ENCODE results near the gene TCERG1L. TPM values are rescaled to one million over a fixed set of nuclear protein-coding genes. Genes with fewer than 3 reads are reported as not detected.

The TCERG1L gene
- total and polyA plus RNA-seq, 4 donors = 1.9 to 23.5 (median 14.9) TPM

GRCh38 chr10:131148270-131148669 is 163.3 kb downstream of the TCERG1L start:
- DNase-seq (ENCODE audit: low read depth in 4 of 6, low spot score in 6 of 6) = no peak
- WGBS (ENCODE audit: insufficient coverage) = 100% methylated on average over 1 of the region's 3 CpGs
- no peak overlapping the region for H3K27ac ChIP-seq (ENCODE audit: low read depth, low read length)
- H3K36me3 ChIP-seq (ENCODE audit: control insufficient read depth, insufficient read depth, low read length) = peaks cover 7% of the 10 kb centered on the region
- H3K4me3 ChIP-seq (ENCODE audit: low read depth, low read length) = no peak overlapping the region
- H3K9me3 ChIP-seq (ENCODE audit: control insufficient read depth, insufficient read depth, low read length) = peaks cover 3% of the 10 kb centered on the region
- peaks cover 30% of the 10 kb centered on the region for H3K4me1 ChIP-seq (ENCODE audit: control insufficient read depth, insufficient read depth, low read length)
- no peaks in the 10 kb centered on the region for H3K27me3 ChIP-seq (ENCODE audit: control insufficient read depth, insufficient read depth, low read length)

- peaks cover 36% of the 10 kb centered on the region for H3K4me1 ChIP-seq (ENCODE audit: control insufficient read depth, insufficient read depth, low read length)
- H3K36me3 ChIP-seq (ENCODE audit: control insufficient read depth, insufficient read depth, low read length) = peaks cover 8% of the 10 kb centered on the region
- DNase-seq (ENCODE audit: low read depth in 4 of 6, low spot score in 6 of 6) = no peak
- H3K27ac ChIP-seq (ENCODE audit: low read depth, low read length) = no peak overlapping the region
- peaks cover 3% of the 10 kb centered on the region for H3K9me3 ChIP-seq (ENCODE audit: control insufficient read depth, insufficient read depth, low read length)
- H3K4me3 ChIP-seq (ENCODE audit: low read depth, low read length) = no peak overlapping the region
- H3K27me3 ChIP-seq (ENCODE audit: control insufficient read depth, insufficient read depth, low read length) = no peaks in the 10 kb centered on the region
- WGBS (ENCODE audit: insufficient coverage) = 80% methylated on average over 25 of the region's 27 CpGs
These were observed 164.1 kb downstream of the TCERG1L start for GRCh38 chr10:131147301-131147975.

- H3K4me3 ChIP-seq (ENCODE audit: low read depth, low read length) = no peak overlapping the region
- DNase-seq (ENCODE audit: low read depth in 4 of 6, low spot score in 6 of 6) = peak in 1 of 6 donors; percentile 75
- H3K27me3 ChIP-seq (ENCODE audit: control insufficient read depth, insufficient read depth, low read length) = no peaks in the 10 kb centered on the region
- H3K36me3 ChIP-seq (ENCODE audit: control insufficient read depth, insufficient read depth, low read length) = peaks cover 8% of the 10 kb centered on the region
- H3K27ac ChIP-seq (ENCODE audit: low read depth, low read length) = no peak overlapping the region
- 55% methylated on average over 6 of the region's 9 CpGs for WGBS (ENCODE audit: insufficient coverage)
- H3K4me1 ChIP-seq (ENCODE audit: control insufficient read depth, insufficient read depth, low read length) = peaks cover 36% of the 10 kb centered on the region
- peaks cover 1% of the 10 kb centered on the region for H3K9me3 ChIP-seq (ENCODE audit: control insufficient read depth, insufficient read depth, low read length)
These were observed 164.7 kb downstream of the TCERG1L start for GRCh38 chr10:131146790-131147189.

- no peak overlapping the region for H3K27ac ChIP-seq (ENCODE audit: low read depth, low read length)
- WGBS (ENCODE audit: insufficient coverage) = 60% methylated on average over 1 of the region's 6 CpGs
- peak in 2 of 6 donors; percentile 46 to 74 for DNase-seq (ENCODE audit: low read depth in 4 of 6, low spot score in 6 of 6)
These were observed 165.8 kb downstream of the TCERG1L start for GRCh38 chr10:131145756-131146155.

GRCh38 chr10:131144711-131145375 is 166.7 kb downstream of the TCERG1L start:
- H3K36me3 ChIP-seq (ENCODE audit: control insufficient read depth, insufficient read depth, low read length) = peaks cover 20% of the 10 kb centered on the region
- DNase-seq (ENCODE audit: low read depth in 4 of 6, low spot score in 6 of 6) = no peak
- no peak overlapping the region for H3K27ac ChIP-seq (ENCODE audit: low read depth, low read length)

More at GRCh38 chr10:131145756-131146155, 165.8 kb downstream of the TCERG1L start:
- Histone ChIP-seq H3K4me3 (ENCODE audit: low read depth, low read length) (no peak overlapping the region), H3K36me3 (ENCODE audit: control insufficient read depth, insufficient read depth, low read length) (peaks cover 12% of the 10 kb centered on the region), H3K9me3 (ENCODE audit: control insufficient read depth, insufficient read depth, low read length) (no peaks in the 10 kb centered on the region), H3K4me1 (ENCODE audit: control insufficient read depth, insufficient read depth, low read length) (peaks cover 36% of the 10 kb centered on the region), H3K27me3 (ENCODE audit: control insufficient read depth, insufficient read depth, low read length) (no peaks in the 10 kb centered on the region)

GRCh38 chr10:131144196-131144595 is 167.3 kb downstream of the TCERG1L start:
- WGBS (ENCODE audit: insufficient coverage) = 20% methylated on average over 10 of the region's 13 CpGs
- peak in 1 of 6 donors; percentile 67 for DNase-seq (ENCODE audit: low read depth in 4 of 6, low spot score in 6 of 6)
- H3K9me3 ChIP-seq (ENCODE audit: control insufficient read depth, insufficient read depth, low read length) = no peaks in the 10 kb centered on the region
- peaks cover 22% of the 10 kb centered on the region for H3K36me3 ChIP-seq (ENCODE audit: control insufficient read depth, insufficient read depth, low read length)
- no peak overlapping the region for H3K27ac ChIP-seq (ENCODE audit: low read depth, low read length)
- no peaks in the 10 kb centered on the region for H3K27me3 ChIP-seq (ENCODE audit: control insufficient read depth, insufficient read depth, low read length)
- no peak overlapping the region for H3K4me3 ChIP-seq (ENCODE audit: low read depth, low read length)
- H3K4me1 ChIP-seq (ENCODE audit: control insufficient read depth, insufficient read depth, low read length) = peaks cover 36% of the 10 kb centered on the region

More at GRCh38 chr10:131144711-131145375, 166.7 kb downstream of the TCERG1L start:
- no peak overlapping the region for H3K4me3 ChIP-seq (ENCODE audit: low read depth, low read length)
- H3K4me1 ChIP-seq (ENCODE audit: control insufficient read depth, insufficient read depth, low read length) = peaks cover 36% of the 10 kb centered on the region
- WGBS (ENCODE audit: insufficient coverage) = 78% methylated on average over 7 of the region's 9 CpGs
- no peaks in the 10 kb centered on the region for H3K9me3 ChIP-seq (ENCODE audit: control insufficient read depth, insufficient read depth, low read length)
- no peaks in the 10 kb centered on the region for H3K27me3 ChIP-seq (ENCODE audit: control insufficient read depth, insufficient read depth, low read length)

GRCh38 chr10:131143425-131144165 is 167.9 kb downstream of the TCERG1L start:
- Histone ChIP-seq H3K4me3 (ENCODE audit: low read depth, low read length) (no peak overlapping the region), H3K4me1 (ENCODE audit: control insufficient read depth, insufficient read depth, low read length) (peaks cover 36% of the 10 kb centered on the region), H3K9me3 (ENCODE audit: control insufficient read depth, insufficient read depth, low read length) (no peaks in the 10 kb centered on the region), H3K27me3 (ENCODE audit: control insufficient read depth, insufficient read depth, low read length) (no peaks in the 10 kb centered on the region), H3K36me3 (ENCODE audit: control insufficient read depth, insufficient read depth, low read length) (peaks cover 22% of the 10 kb centered on the region), H3K27ac (ENCODE audit: low read depth, low read length) (no peak overlapping the region)
- 47% methylated on average over 11 of the region's 25 CpGs for WGBS (ENCODE audit: insufficient coverage)
- DNase-seq (ENCODE audit: low read depth in 4 of 6, low spot score in 6 of 6) = peak in 1 of 6 donors; percentile 81

GRCh38 chr10:131142517-131143380 is 168.8 kb downstream of the TCERG1L start:
- no peak for DNase-seq (ENCODE audit: low read depth in 4 of 6, low spot score in 6 of 6)
- 86% methylated on average over 16 of the region's 18 CpGs for WGBS (ENCODE audit: insufficient coverage)
- peaks cover 22% of the 10 kb centered on the region for H3K36me3 ChIP-seq (ENCODE audit: control insufficient read depth, insufficient read depth, low read length)
- H3K27me3 ChIP-seq (ENCODE audit: control insufficient read depth, insufficient read depth, low read length) = no peaks in the 10 kb centered on the region
- no peaks in the 10 kb centered on the region for H3K9me3 ChIP-seq (ENCODE audit: control insufficient read depth, insufficient read depth, low read length)
- no peak overlapping the region for H3K4me3 ChIP-seq (ENCODE audit: low read depth, low read length)
- H3K27ac ChIP-seq (ENCODE audit: low read depth, low read length) = no peak overlapping the region
- peaks cover 36% of the 10 kb centered on the region for H3K4me1 ChIP-seq (ENCODE audit: control insufficient read depth, insufficient read depth, low read length)

All from spinal cord (tissue), 10 donors.